BJ (cell line): ENCODE data around the gene STX18. TPM values are rescaled to one million over a fixed set of nuclear protein-coding genes. Genes with fewer than 3 reads are reported as not detected.

Experiments
- CTCF ChIA-PET: fragments of 350-600 bp; formaldehyde crosslinking; extraction: SDS; loops from one replicate; lab custom pipeline; 2021; ENCODE audit warnings: antibody characterized with exemption, inconsistent platforms; lab: Yijun Ruan, JAX
- POLR2A ChIA-PET: fragments of 300-600 bp; sonication (Branson Sonifier 250); formaldehyde crosslinking; extraction: SDS; loops from one replicate; lab custom pipeline; 2021; ENCODE audit warnings: antibody characterized with exemption; lab: Charles Lee
- DNase-seq: peaks from one replicate; pipeline ENCODE4 v3.0.0-alpha.2; 2011; ENCODE audit warnings: low read depth
- H3K27me3 ChIP-seq: 2 replicates; pipeline ENCODE4 v1.6.0; 2011; ENCODE audit warnings: low read length; ENCODE audit not compliant: control insufficient read depth, insufficient read depth
- H3K36me3 ChIP-seq: 2 replicates; pipeline ENCODE4 v1.5.1; 2011; ENCODE audit warnings: low read length; ENCODE audit not compliant: control insufficient read depth, insufficient read depth
- H3K4me3 ChIP-seq: 2 replicates; pipeline ENCODE4 v1.5.1; 2011; ENCODE audit warnings: low read depth, mild to moderate bottlenecking, control low read depth, low read length
- CTCF ChIP-seq: IDR thresholded peaks from 2 replicates; pipeline ENCODE4 v1.5.1; 2011; ENCODE audit warnings: low read depth, mild to moderate bottlenecking, control low read depth, inconsistent platforms, low read length, moderate library complexity; ENCODE audit not compliant: insufficient read depth
- polyA plus RNA-seq: library from polyadenylated mRNA; depleted of rRNA; stranded (reverse); fragments of >200 nt; gene quantifications from 2 replicates; pipeline ENCODE4 v1.2.3, GENCODE V29; 2011

Gene STX18
- polyA plus RNA-seq, 1 experiment, result 35.6 TPM

- no peak for TF ChIP-seq CTCF
- peaks cover 29% of the 10 kb centered on the region for H3K27me3 ChIP-seq
- ChIA-PET POLR2A (no interaction called here), CTCF (interaction anchor here (1.3 kb wide), 1 partner anchor 47 kb away, joined by 4 read pairs; no protein-coding TSS in a partner anchor)
- no peak for DNase-seq
- no peak overlapping the region for H3K4me3 ChIP-seq
- H3K36me3 ChIP-seq, result no peaks in the 10 kb centered on the region
These were observed 147.2 kb downstream of the STX18 start for GRCh38 chr4:4394644-4395043.

- no peak for DNase-seq
- no peak overlapping the region for H3K4me3 ChIP-seq
- no peak for TF ChIP-seq CTCF
- ChIA-PET CTCF (no interaction called here), POLR2A (no interaction called here)
- H3K36me3 ChIP-seq, result no peaks in the 10 kb centered on the region
- peaks cover 37% of the 10 kb centered on the region for H3K27me3 ChIP-seq
These were observed 149.2 kb downstream of the STX18 start for GRCh38 chr4:4392501-4393183.

- ChIA-PET CTCF (no interaction called here), POLR2A (no interaction called here)
- Histone ChIP-seq H3K4me3 (no peak overlapping the region), H3K36me3 (no peaks in the 10 kb centered on the region), H3K27me3 (peaks cover 37% of the 10 kb centered on the region)
- DNase-seq, result no peak
- TF ChIP-seq CTCF, result no peak
These were observed 150.0 kb downstream of the STX18 start for GRCh38 chr4:4391866-4392265.

GRCh38 chr4:4390515-4391240 lies 151.2 kb downstream of the STX18 start:
- H3K27me3 ChIP-seq, result peaks cover 36% of the 10 kb centered on the region
- ChIA-PET CTCF (no interaction called here), POLR2A (no interaction called here)
- no peak for TF ChIP-seq CTCF
- DNase-seq, result no peak
- no peaks in the 10 kb centered on the region for H3K36me3 ChIP-seq
- H3K4me3 ChIP-seq, result no peak overlapping the region

- Histone ChIP-seq H3K36me3 (no peaks in the 10 kb centered on the region), H3K27me3 (peaks cover 34% of the 10 kb centered on the region), H3K4me3 (no peak overlapping the region)
- TF ChIP-seq CTCF, result no peak
- no peak for DNase-seq
- POLR2A ChIA-PET, result no interaction called here
- CTCF ChIA-PET, result no interaction called here
These were observed 151.8 kb downstream of the STX18 start for GRCh38 chr4:4390046-4390445.
